GM19035 (cell line): ENCODE results near the gene TBC1D24.
A peak's percentile ranks its signal among the peaks of the same experiment; 100 is the strongest.
"Not testable (repeated sequence)": the region's sequence is repeated elsewhere in the genome, so short reads cannot be mapped to it uniquely, and the experiment has no call there.

Experiments used
- ATAC-seq: cut with Tn5 transposase; IDR thresholded peaks from one replicate; pipeline ENCODE4 v1.9.1; 2021; ENCODE audit not compliant: unreplicated experiment

The TBC1D24 gene

DNA sequence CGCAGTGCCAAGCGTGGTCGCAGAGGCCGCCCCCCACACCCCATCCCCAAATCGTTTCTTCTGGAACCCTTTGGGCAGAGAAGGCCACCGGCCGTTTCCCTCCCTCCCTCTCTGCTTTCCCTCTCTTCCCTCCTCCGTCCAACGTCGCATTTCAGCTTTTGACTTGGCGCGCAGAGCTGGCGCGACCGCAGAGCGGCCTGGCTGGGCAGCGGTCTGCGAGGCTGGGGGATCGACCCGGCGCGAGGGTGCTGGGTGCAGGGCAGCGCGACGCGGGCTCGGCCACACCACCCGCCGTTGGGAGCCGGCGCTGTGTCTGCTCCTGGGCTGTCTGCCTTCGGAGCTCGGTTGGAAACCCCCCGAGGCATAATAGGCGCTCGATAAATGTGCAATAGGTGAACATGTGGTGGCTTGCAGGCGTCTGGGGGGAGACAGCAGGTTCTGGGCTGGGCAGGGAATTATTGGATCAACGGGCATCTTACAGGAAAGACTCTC is 6.6 kb upstream of the TBC1D24 start:
- ATAC-seq: no peak

DNA sequence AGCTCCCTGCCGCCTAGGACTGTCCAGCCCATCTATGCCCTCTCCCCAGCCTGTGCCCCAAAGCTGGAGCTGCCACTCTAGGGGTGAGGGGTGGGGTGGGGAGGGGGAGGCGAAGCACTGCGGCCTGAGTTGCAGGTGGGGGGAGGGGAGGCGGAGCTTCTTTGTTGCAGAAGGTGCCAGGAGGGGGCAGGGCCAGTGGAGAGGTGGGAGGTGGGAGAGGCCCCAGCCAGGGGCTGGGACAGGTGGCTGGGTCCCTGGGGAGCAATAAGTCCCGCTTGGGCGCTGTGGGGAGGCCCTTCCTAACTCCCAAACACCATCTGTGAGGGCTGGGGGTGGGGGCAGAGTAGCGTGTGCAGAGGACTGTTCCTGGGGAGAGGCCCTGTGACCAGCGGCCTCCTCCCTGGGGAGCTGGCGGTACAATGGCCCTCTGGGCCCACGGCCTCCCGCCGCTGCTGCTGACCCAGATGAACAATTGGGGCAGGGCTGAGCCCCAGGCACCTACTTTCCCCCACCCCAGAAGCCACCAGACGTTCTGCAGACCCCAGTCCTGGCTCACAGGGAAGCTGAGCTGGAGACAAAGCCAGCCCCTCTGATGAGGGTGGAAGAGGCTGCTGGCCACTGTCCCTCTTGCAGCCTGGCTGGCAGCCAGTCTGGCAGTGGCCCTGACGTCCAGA is 6.1 kb upstream of the TBC1D24 start:
- ATAC-seq: no peak

DNA sequence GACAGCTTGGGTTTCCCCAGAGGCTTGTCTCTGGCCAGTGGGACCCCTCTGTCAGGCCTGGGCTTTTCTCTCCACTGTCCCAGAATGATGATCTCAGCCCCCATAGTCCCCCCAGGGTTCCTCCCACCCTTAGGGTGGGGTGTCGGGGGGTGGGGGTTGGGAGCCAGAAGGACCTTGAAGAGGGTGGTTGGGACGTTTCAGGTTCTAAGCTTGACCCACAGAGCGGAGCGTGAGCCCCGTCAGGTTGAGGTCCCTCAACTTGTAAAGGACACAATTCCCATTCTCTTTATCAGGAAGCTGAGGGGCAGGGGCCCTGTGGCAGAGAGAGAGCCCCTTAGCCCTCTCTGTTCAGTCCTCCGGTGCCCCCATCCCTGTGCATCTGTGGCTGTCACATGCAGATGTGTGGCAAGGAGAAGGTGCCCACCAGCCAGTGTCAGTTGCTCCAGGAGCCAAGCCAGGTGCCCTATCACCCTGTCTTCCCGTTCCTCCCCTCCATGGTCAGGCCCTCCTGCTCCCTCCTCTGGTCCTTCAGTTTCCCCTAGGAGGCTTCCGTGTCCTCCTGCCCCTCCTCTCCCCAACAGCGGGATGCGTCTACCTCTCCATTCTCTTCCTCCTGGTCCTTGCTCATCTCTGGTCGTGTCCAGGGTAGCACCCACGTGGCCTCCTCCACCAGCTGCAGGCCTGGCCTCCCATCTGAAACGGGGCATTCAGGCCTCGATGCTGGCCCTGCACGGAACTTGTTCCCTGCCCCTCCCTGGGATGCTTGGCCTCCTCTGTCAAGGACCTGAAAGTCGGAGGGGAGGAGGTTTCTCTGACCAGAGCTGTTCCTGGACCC is 5.3 kb upstream of the TBC1D24 start:
- no peak for ATAC-seq

DNA sequence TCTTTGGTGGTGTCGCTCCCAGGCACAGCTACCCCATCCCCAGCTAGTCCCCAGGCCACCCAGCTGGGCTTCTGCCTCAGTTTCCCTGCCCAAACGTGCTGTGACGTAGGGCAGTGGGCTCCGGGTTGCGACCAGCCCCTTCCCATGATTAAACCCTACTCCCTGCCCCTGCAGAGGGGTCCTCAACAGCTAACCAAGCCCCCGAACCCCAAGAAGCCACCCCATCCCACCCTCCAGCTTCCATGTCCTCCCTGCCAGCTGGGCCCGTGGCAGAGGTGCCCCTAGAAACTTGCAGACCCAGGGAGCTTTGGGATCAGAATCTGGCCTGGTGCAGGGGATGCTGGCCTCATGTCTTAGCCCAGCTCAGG is 4.7 kb upstream of the TBC1D24 start:
- no peak for ATAC-seq

DNA sequence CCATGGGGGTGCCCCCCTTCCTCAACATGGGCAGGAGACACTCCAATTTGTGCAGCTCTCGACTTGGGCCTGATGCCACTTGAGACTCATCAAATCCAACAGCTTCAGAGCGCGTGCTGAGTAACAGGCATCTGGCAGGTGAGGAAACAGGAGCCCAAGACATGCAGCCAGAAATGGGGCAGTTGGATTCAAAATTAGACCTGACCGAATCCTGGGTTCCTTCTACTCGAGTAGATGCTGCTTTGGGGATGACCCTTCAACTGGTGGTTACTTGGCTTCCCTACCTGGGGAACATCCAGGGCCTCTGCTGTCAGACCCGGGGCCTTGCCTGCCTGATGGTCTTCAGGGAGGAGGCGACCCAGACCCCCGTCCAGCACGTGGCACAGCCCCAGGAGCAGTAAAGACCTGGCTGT is 4.3 kb upstream of the TBC1D24 start:
- ATAC-seq: no peak

DNA sequence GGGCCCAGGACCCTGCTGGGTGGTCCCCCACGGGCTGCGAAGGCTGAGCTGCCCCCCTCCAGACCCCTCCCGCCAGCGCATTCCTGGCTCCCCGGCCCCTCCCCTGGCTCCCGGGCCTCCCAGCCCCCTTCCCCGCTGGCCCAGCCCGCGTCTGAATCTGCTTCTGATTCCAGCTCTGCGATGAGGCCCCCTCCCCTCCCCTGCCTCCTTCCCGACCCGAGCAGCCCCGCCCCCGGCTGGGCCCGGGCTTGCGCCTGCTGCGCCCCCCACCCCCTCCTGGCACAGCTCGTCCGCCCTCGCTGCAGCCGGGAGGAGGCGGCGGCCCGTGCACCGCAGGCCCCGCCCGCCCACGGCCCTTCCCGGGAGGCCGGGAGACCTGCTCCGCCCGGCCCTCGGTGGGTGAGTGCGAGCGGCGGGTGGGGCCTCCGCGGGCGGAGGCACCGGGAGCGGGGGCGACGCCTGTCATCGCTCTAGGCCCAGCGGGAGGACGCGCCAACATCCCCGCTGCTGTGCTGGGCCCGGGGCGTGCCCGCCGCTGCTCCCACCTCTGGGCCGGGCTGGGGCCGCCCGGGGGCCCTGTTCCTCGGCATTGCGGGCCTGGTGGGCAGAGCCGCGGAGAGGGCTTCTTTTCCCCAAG is 3.8 kb upstream of the TBC1D24 start, which contains the start of gene NTN3:
Gene NTN3, plus strand, starts transcription at position 282 of the 637 bp plus-strand sequence. CDS start 405 bp downstream, outside the sequence.
- ATAC-seq: no peak

DNA sequence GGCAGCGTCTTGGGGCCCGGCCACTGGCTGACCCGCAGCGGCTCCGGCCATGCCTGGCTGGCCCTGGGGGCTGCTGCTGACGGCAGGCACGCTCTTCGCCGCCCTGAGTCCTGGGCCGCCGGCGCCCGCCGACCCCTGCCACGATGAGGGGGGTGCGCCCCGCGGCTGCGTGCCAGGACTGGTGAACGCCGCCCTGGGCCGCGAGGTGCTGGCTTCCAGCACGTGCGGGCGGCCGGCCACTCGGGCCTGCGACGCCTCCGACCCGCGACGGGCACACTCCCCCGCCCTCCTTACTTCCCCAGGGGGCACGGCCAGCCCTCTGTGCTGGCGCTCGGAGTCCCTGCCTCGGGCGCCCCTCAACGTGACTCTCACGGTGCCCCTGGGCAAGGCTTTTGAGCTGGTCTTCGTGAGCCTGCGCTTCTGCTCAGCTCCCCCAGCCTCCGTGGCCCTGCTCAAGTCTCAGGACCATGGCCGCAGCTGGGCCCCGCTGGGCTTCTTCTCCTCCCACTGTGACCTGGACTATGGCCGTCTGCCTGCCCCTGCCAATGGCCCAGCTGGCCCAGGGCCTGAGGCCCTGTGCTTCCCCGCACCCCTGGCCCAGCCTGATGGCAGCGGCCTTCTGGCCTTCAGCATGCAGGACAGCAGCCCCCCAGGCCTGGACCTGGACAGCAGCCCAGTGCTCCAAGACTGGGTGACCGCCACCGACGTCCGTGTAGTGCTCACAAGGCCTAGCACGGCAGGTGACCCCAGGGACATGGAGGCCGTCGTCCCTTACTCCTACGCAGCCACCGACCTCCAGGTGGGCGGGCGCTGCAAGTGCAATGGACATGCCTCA is 3.1 kb upstream of the TBC1D24 start:
- ATAC-seq: no peak

DNA sequence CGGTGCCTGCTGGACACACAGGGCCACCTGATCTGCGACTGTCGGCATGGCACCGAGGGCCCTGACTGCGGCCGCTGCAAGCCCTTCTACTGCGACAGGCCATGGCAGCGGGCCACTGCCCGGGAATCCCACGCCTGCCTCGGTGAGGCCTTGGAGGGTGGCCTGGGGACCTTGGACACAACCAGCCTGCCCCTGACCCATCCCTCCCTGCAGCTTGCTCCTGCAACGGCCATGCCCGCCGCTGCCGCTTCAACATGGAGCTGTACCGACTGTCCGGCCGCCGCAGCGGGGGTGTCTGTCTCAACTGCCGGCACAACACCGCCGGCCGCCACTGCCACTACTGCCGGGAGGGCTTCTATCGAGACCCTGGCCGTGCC is 2.5 kb upstream of the TBC1D24 start:
- ATAC-seq: no peak

DNA sequence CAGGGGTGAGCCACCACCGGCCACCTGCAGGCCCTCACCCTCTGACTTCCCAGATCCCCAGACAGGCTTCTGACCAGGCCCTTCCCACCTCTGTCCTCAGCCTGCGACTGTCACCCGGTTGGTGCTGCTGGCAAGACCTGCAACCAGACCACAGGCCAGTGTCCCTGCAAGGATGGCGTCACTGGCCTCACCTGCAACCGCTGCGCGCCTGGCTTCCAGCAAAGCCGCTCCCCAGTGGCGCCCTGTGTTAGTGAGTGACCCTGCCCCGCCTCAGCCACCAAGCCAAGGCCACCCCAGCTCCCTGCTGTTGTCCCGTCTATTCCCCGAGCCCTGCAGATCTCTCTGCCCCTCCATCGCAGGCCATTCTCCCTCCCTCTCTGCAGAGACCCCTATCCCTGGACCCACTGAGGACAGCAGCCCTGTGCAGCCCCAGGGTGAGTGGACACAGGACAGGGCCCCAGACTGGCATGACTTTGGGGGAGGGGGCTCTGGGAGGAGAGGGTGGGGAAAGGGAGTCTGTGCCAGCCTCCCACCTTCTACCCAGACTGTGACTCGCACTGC is 2.0 kb upstream of the TBC1D24 start:
- no peak for ATAC-seq

DNA sequence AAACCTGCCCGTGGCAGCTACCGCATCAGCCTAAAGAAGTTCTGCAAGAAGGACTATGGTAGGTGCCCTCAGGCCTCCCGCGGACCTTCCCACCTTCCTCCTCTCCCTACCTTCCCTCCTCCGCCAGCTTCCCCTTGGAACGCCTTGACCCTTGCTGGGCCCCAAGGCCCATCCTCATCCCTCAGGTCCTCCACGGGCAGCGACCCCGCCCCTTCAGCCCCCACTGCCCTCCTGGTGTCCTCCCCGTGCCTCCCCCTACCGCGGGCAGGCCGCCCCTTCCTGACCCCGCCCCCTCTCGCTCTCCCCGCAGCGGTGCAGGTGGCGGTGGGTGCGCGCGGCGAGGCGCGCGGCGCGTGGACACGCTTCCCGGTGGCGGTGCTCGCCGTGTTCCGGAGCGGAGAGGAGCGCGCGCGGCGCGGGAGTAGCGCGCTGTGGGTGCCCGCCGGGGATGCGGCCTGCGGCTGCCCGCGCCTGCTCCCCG is 1.4 kb upstream of the TBC1D24 start:
- no peak for ATAC-seq

DNA sequence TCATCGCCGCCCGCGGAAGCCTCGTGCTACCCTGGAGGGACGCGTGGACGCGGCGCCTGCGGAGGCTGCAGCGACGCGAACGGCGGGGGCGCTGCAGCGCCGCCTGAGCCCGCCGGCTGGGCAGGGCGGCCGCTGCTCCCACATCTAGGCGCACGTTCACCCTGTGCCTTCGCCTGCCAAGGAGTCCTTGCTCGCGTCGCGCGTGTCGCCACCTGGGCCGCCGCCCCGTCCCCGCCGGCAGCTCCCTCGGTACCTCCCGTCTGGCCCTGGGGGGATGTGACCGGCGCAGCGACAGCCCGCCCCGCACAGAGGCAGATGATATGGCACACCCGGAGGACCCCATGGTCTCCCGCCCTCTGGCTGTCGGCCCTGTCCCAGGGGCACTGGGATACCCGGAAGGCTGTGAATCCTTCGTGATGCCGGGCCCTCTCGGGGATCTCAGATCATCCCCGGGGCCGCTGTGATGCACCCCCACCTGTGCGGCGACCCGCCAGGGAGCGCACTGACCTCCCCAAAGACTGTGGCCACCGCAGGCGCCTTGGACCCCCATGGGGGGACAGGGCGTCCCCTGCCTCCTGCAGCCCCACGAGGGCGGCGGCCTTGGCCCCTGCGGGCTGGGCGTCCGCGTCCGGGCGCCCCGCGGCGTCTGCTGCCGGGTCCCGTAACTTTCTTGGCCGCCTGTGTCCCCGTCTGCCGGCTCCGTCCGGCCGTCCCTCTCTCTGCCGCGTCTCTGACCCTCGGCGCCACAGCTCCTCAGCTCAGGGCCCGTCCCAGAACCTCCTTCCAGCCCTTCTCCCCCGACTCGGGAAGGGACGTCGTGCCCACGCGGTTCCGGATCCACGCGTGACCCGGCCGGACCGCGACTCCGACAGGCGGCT is 689 bp upstream of the TBC1D24 start:
- ATAC-seq: peak; percentile 32

DNA sequence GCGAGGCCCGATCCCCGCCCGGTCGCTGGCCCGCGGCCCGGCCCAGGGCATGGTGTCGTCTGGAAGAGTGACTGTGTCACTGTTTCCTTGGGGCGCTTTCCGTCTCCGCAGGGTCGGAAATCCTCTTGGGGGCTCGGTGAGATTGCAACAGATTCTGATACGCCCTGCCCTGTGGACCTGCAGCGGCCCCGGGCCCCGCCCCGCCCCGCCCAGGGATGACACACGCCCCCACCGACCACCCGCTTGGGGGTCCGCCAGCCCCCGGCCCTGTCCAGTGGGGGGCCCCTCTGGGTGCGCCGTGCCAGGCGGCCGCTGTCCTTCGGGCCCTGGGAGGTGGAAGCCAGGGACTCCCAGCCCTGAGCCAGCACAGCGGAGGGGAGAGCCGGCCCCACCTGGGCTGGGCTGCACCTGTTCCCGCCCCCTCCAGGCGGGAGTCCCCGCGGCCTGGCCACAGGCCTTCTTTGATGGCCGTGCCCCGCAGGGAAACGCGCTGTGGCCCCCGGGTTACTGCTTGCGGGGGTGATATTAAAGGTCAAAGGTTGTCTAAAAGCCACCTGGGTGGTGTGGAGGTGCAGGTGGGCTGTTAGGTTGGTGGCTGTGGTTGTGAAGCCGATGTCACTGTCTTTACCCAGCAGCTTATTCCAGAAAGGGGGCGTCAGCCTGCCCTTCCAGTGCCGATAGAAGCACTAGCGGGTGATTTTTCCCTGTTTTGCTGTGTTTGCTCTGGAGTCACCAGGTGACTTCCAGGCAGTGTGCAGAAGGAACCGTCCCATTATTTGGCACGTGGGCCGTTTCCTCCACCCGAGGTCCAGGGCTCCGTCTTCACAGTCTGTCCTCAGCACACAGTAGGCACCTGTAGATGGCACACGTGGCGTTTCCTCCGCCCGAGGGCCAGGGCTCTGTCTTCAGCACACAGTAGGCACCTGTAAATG is 752 bp downstream of the TBC1D24 start:
- ATAC-seq: no peak

DNA sequence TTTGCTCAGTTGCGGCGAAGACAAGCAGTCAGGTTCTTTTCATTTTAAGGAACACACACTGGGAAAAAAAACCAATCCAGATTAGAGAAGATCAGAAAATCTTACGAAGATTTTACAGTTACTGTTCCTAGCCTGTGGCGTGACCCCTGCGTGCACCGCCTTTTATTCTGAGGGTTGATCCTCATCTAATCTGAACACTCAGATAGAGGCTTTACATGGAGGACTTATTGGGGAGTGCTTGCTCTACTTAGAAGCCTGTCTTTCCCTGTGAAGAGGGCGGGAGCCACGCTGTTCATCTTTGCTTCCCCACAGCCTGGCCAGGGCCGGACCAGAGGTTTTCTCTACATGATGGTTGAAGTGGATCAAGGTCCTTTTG is 1.4 kb downstream of the TBC1D24 start:
- no peak for ATAC-seq

DNA sequence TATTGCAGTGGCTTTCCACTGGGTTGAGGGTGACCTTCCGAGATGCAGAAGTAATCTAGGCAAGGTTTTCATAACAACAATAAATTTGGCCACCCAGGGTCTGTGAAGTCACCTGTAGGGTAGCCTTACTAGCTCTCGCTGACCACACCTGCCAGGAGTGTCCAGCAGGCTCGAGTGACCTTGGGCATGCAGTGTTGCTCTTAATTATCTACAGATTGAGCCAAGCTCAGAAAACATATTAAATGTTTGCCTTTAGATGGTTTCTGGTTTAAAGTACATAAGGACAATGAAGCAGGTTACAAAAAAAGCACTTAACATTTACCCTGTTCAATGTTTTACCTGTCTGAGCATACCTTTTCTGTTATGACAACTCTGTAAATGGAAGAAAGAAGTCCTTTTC is 1.8 kb downstream of the TBC1D24 start:
- no peak for ATAC-seq

DNA sequence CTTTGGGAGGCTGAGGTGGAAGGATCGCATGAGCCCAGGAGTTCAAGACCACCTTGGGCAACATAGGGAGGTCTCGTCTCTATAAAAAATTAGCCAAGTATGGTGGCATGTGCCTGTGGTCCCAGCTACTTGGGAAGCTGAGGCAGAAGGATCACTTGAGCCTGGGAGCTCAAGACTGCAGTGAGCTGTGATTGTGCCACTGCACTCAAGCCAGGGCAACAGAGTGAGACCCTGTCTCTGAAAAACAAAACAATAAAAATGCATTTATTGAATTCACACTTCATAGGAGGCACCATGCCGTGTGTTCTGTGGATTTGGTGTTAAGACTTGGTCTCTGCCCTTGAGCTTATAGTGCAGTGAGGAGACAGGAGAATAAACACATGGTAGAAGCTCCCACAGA is 2.4 kb downstream of the TBC1D24 start:
- no peak for ATAC-seq

DNA sequence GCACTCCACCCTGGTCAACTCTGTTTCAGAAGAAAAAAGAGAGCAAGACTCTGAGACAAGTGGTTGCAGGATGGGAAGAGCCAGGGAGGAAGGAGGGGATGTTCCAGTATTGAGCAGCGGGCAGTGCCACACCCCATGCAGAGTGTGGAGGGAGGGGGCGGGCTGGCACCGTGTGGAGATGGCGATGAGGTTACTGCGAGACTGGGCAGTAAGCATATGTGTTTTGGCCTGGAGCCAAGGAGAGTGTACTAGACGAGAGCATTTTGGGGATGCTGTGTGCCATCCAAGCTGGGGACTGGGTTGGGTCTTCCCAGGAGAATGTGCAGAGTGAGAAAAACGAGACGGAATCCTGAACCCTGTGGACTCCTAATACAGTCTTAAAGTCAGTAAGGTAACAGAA is 3.4 kb downstream of the TBC1D24 start:
- ATAC-seq: no peak

DNA sequence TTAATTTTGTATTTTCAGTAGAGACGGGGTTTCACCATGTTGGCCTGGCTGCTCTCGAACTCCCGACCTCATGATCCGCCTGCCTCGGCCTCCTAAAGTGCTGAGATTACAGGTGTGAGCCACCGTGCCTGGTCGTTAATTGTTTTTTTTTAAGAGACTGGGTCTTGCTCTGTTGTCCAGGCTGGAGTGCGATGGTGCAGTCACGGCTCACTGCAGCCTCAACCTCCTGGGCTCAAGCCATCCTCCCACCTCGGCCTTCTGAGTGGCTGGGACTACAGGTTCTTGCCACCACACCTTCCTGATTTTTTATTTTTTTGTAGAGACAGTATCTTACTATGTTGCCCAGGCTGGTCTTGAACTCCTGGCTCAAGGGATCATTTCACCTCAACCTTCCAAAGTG is 5.1 kb downstream of the TBC1D24 start:
- ATAC-seq: not testable (repeated sequence)

DNA sequence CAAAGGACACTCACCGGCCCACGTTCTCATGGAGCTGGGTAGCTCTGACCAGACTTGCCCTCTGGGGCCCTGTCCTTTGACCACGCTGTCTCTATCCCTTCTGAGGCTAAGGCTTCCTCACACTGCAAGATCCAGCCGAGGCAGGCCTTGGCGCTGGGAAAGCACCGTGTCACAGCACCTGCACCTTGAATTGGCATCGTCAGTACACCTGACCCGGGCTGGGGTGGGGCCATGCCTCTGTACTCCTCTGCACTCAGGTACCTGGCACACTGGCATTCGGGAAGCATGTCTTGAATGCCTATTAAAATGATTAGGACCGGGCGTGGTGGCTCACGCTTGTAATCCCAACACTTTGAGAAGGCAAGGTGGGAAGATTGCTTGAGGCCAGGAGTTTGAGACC is 6.0 kb downstream of the TBC1D24 start:
- no peak for ATAC-seq

DNA sequence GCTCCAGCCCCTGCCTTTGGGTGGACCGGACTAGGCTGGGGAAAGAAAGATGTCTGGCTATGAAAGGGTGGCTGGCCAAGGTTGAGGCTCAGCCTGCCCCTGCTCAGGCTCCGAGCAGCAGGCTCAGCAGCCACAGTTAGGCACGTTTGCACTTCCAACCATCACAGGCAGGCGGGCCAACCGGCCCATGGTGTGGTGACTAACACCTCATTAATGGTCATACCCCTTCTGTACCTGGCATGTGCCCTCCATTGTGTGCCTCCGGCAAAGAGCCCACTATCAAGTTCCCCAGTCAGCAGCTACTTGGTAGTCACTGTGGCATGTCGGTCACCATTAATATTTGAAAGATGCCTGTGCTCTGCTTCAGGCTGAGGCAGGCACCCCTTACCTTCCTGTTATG is 6.7 kb downstream of the TBC1D24 start:
- no peak for ATAC-seq
